Gastroesophageal sphincter (tissue), 4 donors: ENCODE results near the gene PRODH2. TPM values are rescaled to one million over a fixed set of nuclear protein-coding genes. Genes with fewer than 3 reads are reported as not detected.

ENCODE experiments used
- ATAC-seq: fragments of 150-250 bp; one replicate; pipeline ENCODE4 v1.9.1; 2016; ENCODE audit warnings: mild to moderate bottlenecking, moderate library complexity
- H3K27ac ChIP-seq, 4 donors: fragments of 200-600 bp; sonication (generic) in 3 of 4; 1 replicate in 3 of 4; 2 replicates in 1 of 4; pipeline ENCODE4 v1.5.1; 2016 to 2019
- H3K27me3 ChIP-seq: fragments of 200-600 bp; sonication (generic); one replicate; pipeline ENCODE4 v1.5.1; 2019
- H3K36me3 ChIP-seq, 2 donors: fragments of 200-600 bp; sonication (generic); one replicate each; pipeline ENCODE4 v1.5.1; 2019; ENCODE audit warnings: control low read depth in 1 of 2
- H3K4me1 ChIP-seq, 3 donors: fragments of 200-600 bp; sonication (generic); 1 replicate in 2 of 3; 2 replicates in 1 of 3; pipeline ENCODE4 v1.5.1; 2016 to 2019; ENCODE audit warnings: control low read depth in 2 of 3
- H3K4me3 ChIP-seq, 2 donors: fragments of 200-600 bp; sonication (generic); one replicate each; pipeline ENCODE4 v1.5.1; 2019; ENCODE audit warnings: mild to moderate bottlenecking in 1 of 2, moderate library complexity in 1 of 2
- H3K9me3 ChIP-seq, 3 donors: fragments of 200-600 bp; sonication (generic); one replicate each; pipeline ENCODE4 v1.5.1; 2017 to 2019; ENCODE audit warnings: control low read depth in 2 of 3
- EP300 ChIP-seq: sonication (generic); formaldehyde crosslinking; IDR thresholded peaks from one replicate; pipeline ENCODE4 v1.6.1; 2017; ENCODE audit warnings: antibody characterized with exemption, mild to moderate bottlenecking
- POLR2A ChIP-seq, 2 donors: fragments of 450-650 bp; IDR thresholded peaks; one replicate each; pipeline ENCODE4 v1.6.1; 2017; ENCODE audit warnings: antibody characterized with exemption in 2 of 2, mild to moderate bottlenecking in 2 of 2, moderate library complexity in 1 of 2
- POLR2AphosphoS5 ChIP-seq: sonication (generic); formaldehyde crosslinking; IDR thresholded peaks from one replicate; pipeline ENCODE4 v1.6.1; 2017; ENCODE audit warnings: antibody characterized with exemption
- WGBS, 2 donors: methylation state at CpG; one replicate each; pipeline ENCODE4 v1.1.5; 2018; ENCODE audit warnings: low coverage in 1 of 2; 5-methylcytosine and 5-hydroxymethylcytosine counted together
- total RNA-seq, 4 donors: library from RNA; depleted of rRNA; stranded (reverse); fragments of >200 nt; gene quantifications; one replicate each; pipeline ENCODE4 v1.1.0, GENCODE V29; 2016
- TF ChIP-seq, protein P1 (sequence below), 4 experiments: fragments of 200-600 bp in 2 of 4; fragments of 450-650 bp in 2 of 4; sonication (generic) in 1 of 4; IDR thresholded peaks; one replicate each; pipeline ENCODE4 v1.5.1; 2017 to 2019; ENCODE audit warnings: antibody characterized with exemption in 4 of 4, mild to moderate bottlenecking in 2 of 4, moderate library complexity in 2 of 4

PRODH2 gene
- total RNA-seq, 4 donors from 2014 or later, result not detected

DNA sequence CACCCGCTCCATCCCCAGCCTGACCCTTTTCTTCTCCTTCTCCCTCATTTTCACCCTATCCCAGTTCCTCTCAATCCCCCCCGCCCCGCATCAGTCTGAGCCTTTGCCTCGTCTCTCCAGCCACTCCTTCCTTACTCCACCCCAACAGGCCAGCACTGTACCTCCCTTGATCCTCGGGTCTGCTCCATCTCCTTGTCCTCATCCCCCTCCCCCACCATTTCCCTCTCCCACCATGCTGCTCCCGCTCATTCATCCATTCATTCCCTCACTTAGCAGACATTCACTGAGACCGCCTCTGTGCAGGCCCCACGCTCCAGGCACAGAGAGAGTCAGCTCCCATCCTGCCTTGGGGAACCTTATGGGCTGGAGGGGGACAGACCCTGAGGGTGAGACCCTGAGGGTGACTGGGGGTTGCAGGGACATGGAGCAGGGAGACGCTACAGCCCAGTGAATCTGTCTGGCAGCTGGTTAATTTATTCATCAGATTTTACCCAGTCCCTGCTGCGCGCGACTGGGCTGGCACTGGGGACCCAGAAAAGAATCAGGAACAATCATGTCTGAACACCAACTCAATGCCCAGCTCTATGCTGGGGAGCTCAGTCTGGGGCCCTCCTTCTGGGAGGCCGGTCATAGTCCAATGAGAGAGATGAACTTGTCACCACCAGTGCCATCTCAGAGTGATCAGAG is 36.4 kb downstream of the PRODH2 start:
- Histone ChIP-seq H3K27me3 (no peaks in the 10 kb centered on the region), H3K4me1 (peaks cover 0 to 21% (median 5%) of the 10 kb centered on the region in 3 donors), H3K9me3 (no peaks in the 10 kb centered on the region), H3K4me3 (peak overlapping the region; percentile 54 to 94), H3K36me3 (peaks cover 0 to 37% of the 10 kb centered on the region in 2 donors), H3K27ac (peak overlapping the region in 1 of 4 donors; percentile 79)
- ATAC-seq, result no peak
- no peak for TF ChIP-seq POLR2A (IDR thresholded peaks at IDR 0.05)
- TF ChIP-seq POLR2AphosphoS5, result no peak
- no peak for TF ChIP-seq EP300
- TF ChIP-seq, protein P1, sequence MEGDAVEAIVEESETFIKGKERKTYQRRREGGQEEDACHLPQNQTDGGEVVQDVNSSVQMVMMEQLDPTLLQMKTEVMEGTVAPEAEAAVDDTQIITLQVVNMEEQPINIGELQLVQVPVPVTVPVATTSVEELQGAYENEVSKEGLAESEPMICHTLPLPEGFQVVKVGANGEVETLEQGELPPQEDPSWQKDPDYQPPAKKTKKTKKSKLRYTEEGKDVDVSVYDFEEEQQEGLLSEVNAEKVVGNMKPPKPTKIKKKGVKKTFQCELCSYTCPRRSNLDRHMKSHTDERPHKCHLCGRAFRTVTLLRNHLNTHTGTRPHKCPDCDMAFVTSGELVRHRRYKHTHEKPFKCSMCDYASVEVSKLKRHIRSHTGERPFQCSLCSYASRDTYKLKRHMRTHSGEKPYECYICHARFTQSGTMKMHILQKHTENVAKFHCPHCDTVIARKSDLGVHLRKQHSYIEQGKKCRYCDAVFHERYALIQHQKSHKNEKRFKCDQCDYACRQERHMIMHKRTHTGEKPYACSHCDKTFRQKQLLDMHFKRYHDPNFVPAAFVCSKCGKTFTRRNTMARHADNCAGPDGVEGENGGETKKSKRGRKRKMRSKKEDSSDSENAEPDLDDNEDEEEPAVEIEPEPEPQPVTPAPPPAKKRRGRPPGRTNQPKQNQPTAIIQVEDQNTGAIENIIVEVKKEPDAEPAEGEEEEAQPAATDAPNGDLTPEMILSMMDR (IDR thresholded peaks at IDR 0.05), result no peak
- WGBS, 2 donors, result 10 to 12% methylated on average over 4 to 5 of the region's 13 CpGs

DNA sequence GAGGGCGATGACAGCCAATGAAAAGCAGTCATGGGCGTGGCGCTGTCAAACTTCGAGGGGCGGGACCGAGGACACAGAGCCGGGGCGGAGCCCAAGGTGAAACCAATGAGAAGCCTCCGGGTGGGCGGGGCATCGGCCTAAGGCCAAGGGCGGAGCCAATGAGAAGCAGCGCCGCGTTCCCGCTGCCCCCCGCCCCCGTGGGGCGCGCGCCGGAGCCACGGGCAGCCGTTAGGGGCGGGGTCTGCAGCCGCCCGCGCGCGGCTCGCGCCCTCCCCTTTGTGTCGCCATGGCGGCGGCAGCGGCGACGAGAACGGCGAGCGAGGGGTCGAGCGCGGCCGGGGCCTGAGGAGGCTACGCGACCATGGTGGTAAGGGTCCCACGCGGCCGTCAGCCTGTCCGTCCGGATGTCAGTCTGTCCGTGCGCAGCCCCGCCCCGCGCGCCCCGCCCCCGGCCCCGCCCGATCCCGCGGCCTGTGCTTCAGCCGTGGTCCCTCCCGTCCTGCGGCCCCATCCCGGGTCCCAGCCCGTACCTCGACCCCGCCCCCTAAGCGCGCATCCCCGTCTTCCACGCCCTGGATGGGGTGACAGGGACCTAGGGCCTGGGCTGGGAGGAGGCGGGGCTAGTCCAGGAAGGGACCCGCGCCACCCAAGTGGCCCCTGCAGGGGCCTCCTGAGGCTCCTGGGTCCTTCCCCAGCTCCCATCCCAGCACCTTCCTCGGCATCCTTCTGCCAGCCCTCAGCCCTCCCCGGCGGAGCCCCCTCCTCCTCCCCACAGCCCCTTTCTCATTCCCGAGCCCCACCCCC is 37.1 kb downstream of the PRODH2 start, which contains the start of gene ARHGAP33:
Gene ARHGAP33, plus strand, starts transcription at position 267 of the 804 bp plus-strand sequence. Its CDS starts 95 bp downstream, at position 362.
- ATAC-seq, result peak; percentile 98
- H3K4me1 ChIP-seq, result peaks cover 0 to 21% (median 5%) of the 10 kb centered on the region in 3 donors
- peaks cover 0 to 29% of the 10 kb centered on the region in 2 donors for H3K36me3 ChIP-seq
- H3K4me3 ChIP-seq, result peak within 1 kb of the TSS; percentile 54 to 94
- WGBS, 2 donors, result 0% methylated on average over 14 to 15 of the region's 82 CpGs
- H3K27me3 ChIP-seq, result no peaks in the 10 kb centered on the region
- H3K9me3 ChIP-seq, result no peaks in the 10 kb centered on the region
- TF ChIP-seq EP300, result no peak
- TF ChIP-seq, protein P1 (IDR thresholded peaks at IDR 0.05), result peak in 1 of 4 experiments; percentile 23
- H3K27ac ChIP-seq, result peak within 1 kb of the TSS in 3 of 4 donors; percentile 41 to 79 (median 64)

DNA sequence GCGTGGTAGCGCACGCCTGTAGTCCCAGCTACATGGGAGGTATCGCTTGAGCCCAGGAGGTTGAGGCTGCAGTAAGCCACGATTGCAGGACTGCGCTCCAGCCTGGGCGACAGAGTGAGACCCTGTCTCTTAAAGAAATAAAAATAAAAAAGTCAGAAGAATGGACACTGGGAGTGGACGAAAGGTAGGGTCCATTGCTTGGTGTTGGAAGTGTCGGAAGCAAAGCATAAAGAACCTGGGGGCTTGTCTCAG is 37.7 kb downstream of the PRODH2 start:
- TF ChIP-seq POLR2AphosphoS5, result no peak
- TF ChIP-seq POLR2A (IDR thresholded peaks at IDR 0.05), result no peak
- TF ChIP-seq EP300, result no peak
- TF ChIP-seq, protein P1 (IDR thresholded peaks at IDR 0.05), result no peak
- Histone ChIP-seq H3K27ac (no peak overlapping the region), H3K36me3 (peaks cover 0 to 24% of the 10 kb centered on the region in 2 donors), H3K27me3 (no peaks in the 10 kb centered on the region), H3K4me3 (peak overlapping the region; percentile 54 to 94), H3K4me1 (peaks cover 0 to 21% (median 5%) of the 10 kb centered on the region in 3 donors), H3K9me3 (no peaks in the 10 kb centered on the region)
- 10 to 18% methylated on average over 7 to 9 of the region's 9 CpGs for WGBS, 2 donors
- ATAC-seq, result no peak

DNA sequence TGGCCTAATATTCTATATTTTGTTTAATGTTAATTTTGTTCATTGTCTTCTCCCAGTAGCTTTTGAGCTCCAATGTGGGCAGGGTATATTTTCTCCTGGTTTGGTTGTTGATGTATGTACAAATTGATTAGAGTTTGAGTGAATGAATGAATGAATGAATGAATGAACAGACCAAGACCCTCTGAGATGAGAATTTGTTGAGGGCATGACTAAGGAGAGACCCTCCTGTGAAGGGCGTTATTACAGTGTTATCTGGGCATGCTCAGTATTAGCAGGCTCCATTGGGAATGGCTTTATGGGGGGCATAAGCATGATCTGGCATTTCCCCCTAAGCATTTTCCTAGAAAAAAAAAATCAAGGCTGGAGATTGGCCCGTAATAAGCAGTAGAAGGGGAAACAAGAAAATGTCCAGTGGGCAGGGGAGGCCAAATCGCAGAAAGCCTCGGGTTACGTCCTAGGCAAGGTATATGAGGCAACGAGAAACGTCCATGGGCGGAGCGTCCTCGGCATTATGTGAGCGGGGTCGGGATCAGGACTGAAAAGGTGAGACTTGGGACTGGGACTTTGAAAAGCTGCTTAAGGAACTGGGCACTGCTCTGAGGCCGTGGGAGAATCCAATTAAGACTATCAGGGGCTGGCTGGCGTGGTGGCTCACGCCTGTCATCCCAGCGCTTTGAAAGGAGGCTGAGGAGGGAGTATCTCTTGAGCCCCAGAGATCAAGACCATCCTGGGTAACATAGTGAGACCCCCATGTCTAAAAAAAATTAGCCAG is 38.2 kb downstream of the PRODH2 start:
- Histone ChIP-seq H3K9me3 (no peaks in the 10 kb centered on the region), H3K36me3 (peaks cover 0 to 19% of the 10 kb centered on the region in 2 donors), H3K4me1 (peaks cover 0 to 21% (median 5%) of the 10 kb centered on the region in 3 donors), H3K4me3 (peak overlapping the region; percentile 54 to 94), H3K27ac (no peak overlapping the region), H3K27me3 (no peaks in the 10 kb centered on the region)
- TF ChIP-seq POLR2A (IDR thresholded peaks at IDR 0.05) (no peak), POLR2AphosphoS5 (no peak), EP300 (no peak)
- TF ChIP-seq, protein P1 (IDR thresholded peaks at IDR 0.05), result no peak
- no peak for ATAC-seq
- 40 to 44% methylated on average over 10 to 14 of the region's 16 CpGs for WGBS, 2 donors
